ENCODE results near the gene TPRKB.

GRCh38 chr2:73736378-73736777 is 767 bp downstream of the TPRKB start:
- TF ChIP-seq, protein P1, sequence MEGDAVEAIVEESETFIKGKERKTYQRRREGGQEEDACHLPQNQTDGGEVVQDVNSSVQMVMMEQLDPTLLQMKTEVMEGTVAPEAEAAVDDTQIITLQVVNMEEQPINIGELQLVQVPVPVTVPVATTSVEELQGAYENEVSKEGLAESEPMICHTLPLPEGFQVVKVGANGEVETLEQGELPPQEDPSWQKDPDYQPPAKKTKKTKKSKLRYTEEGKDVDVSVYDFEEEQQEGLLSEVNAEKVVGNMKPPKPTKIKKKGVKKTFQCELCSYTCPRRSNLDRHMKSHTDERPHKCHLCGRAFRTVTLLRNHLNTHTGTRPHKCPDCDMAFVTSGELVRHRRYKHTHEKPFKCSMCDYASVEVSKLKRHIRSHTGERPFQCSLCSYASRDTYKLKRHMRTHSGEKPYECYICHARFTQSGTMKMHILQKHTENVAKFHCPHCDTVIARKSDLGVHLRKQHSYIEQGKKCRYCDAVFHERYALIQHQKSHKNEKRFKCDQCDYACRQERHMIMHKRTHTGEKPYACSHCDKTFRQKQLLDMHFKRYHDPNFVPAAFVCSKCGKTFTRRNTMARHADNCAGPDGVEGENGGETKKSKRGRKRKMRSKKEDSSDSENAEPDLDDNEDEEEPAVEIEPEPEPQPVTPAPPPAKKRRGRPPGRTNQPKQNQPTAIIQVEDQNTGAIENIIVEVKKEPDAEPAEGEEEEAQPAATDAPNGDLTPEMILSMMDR (IDR thresholded peaks at IDR 0.05) = no peak
- TF ChIP-seq POLR2A (IDR thresholded peaks at IDR 0.05) = no peak
- no peak for TF ChIP-seq POLR2AphosphoS5 (IDR thresholded peaks at IDR 0.05)
- TF ChIP-seq EP300 (IDR thresholded peaks at IDR 0.05) = no peak

Measured in gastroesophageal sphincter (tissue), 3 donors.